Measurements from ENCODE around the gene OVOL2. TPM values are rescaled to one million over a fixed set of nuclear protein-coding genes. Genes with fewer than 3 reads are reported as not detected.

The OVOL2 gene
- total RNA-seq, 3 donors from 2014 or later (not counting 1 experiment from before 2014, with no cell fraction given): not detected

DNA sequence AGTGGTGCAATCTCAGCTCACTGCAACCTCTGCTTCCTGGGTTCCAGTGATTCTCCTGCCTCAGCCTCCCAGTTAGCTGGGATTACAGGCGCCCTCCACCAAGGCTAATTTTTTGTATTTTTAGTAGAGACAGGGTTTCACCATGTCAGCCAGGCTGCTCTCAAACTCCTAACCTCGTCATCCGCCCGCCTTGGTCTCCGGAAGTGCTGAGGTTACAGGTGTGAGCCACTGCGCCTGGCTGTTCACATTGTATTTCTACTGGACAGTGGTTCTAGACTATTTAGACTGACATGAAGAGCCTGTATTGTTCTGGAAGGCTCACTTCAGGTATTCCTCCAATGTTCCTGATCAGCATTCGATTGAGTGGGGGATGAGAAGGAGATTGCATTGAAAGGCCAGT, 14.8 kb upstream of the OVOL2 start:
- H3K4me3 Mint-ChIP-seq: no peak overlapping the region
- no peaks in the 10 kb centered on the region for H3K9me3 Mint-ChIP-seq

GRCh38 chr20:18066421-18067333, 9.0 kb upstream of the OVOL2 start:
- H3K27me3 Mint-ChIP-seq (ENCODE audit: low read depth in 2 of 2): peaks cover 3 to 27% of the 10 kb centered on the region in 2 donors
- Histone ChIP-seq H3K9me3 (ENCODE audit: control insufficient read depth, insufficient read depth, low read length) (no peaks in the 10 kb centered on the region), H3K27me3 (ENCODE audit: control insufficient read depth, insufficient read depth, low read length) (no peaks in the 10 kb centered on the region), H3K4me1 (ENCODE audit: control insufficient read depth, insufficient read depth, low read length) (no peaks in the 10 kb centered on the region), H3K27ac (ENCODE audit: low read length) (no peak overlapping the region), H3K36me3 (ENCODE audit: control insufficient read depth, insufficient read depth, low read length) (no peaks in the 10 kb centered on the region), H3K4me3 (ENCODE audit: low read length) (no peak overlapping the region)
- 93% methylated on average over 11 of the region's 13 CpGs for WGBS (ENCODE audit: insufficient coverage)
- TF ChIP-seq, protein P1, sequence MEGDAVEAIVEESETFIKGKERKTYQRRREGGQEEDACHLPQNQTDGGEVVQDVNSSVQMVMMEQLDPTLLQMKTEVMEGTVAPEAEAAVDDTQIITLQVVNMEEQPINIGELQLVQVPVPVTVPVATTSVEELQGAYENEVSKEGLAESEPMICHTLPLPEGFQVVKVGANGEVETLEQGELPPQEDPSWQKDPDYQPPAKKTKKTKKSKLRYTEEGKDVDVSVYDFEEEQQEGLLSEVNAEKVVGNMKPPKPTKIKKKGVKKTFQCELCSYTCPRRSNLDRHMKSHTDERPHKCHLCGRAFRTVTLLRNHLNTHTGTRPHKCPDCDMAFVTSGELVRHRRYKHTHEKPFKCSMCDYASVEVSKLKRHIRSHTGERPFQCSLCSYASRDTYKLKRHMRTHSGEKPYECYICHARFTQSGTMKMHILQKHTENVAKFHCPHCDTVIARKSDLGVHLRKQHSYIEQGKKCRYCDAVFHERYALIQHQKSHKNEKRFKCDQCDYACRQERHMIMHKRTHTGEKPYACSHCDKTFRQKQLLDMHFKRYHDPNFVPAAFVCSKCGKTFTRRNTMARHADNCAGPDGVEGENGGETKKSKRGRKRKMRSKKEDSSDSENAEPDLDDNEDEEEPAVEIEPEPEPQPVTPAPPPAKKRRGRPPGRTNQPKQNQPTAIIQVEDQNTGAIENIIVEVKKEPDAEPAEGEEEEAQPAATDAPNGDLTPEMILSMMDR (IDR thresholded peaks at IDR 0.05): no peak
- H3K36me3 Mint-ChIP-seq: no peaks in the 10 kb centered on the region
- no peaks in the 10 kb centered on the region for H3K4me1 Mint-ChIP-seq
- no peaks in the 10 kb centered on the region for H3K9me3 Mint-ChIP-seq
- no peak overlapping the region for H3K27ac Mint-ChIP-seq
- no peak overlapping the region for H3K4me3 Mint-ChIP-seq
- ATAC-seq: no peak
- peak in 1 of 2 donors; percentile 10 for DNase-seq
- intact Hi-C loops (cut with micrococcal nuclease): no loop called here

More for the DNA sequence above, 14.8 kb upstream of the OVOL2 start:
- no peak for ATAC-seq
- no peaks in the 10 kb centered on the region for H3K36me3 ChIP-seq (ENCODE audit: control insufficient read depth, insufficient read depth, low read length)
- TF ChIP-seq, protein P1 (IDR thresholded peaks at IDR 0.05): no peak
- Mint-ChIP-seq H3K4me1 (no peaks in the 10 kb centered on the region), H3K36me3 (no peaks in the 10 kb centered on the region), H3K27ac (no peak overlapping the region), H3K27me3 (ENCODE audit: low read depth in 2 of 2) (peaks cover 11 to 17% of the 10 kb centered on the region in 2 donors)
- no peaks in the 10 kb centered on the region for H3K27me3 ChIP-seq (ENCODE audit: control insufficient read depth, insufficient read depth, low read length)
- intact Hi-C loops (cut with micrococcal nuclease): no loop called here
- no peaks in the 10 kb centered on the region for H3K4me1 ChIP-seq (ENCODE audit: control insufficient read depth, insufficient read depth, low read length)
- H3K9me3 ChIP-seq (ENCODE audit: control insufficient read depth, insufficient read depth, low read length): no peaks in the 10 kb centered on the region
- WGBS (ENCODE audit: insufficient coverage): 91% methylated on average over 7 of the region's 7 CpGs
- no peak for DNase-seq
- no peak overlapping the region for H3K27ac ChIP-seq (ENCODE audit: low read length)
- H3K4me3 ChIP-seq (ENCODE audit: low read length): no peak overlapping the region

DNA sequence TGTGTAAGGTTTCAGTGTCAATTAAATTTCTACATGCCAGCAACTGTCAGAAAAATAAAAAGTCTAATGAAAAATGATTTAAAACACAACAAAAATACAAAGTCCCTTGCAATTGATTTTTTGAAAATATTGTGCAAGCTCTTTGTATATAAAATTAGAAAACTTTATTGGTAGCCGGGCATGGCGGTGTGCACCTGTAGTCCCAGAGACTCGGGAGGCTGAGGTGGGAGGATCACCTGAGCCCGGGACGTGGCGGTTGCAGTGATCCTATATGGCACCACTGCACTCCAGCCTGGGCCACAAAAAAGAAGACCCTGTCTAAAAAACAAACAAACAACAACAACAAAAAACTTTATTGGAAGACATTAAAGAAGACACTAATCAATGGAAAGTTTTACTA, 6.0 kb upstream of the OVOL2 start:
- no peak overlapping the region for H3K4me3 ChIP-seq (ENCODE audit: low read length)
- TF ChIP-seq, protein P1 (IDR thresholded peaks at IDR 0.05): no peak
- Mint-ChIP-seq H3K9me3 (no peaks in the 10 kb centered on the region), H3K36me3 (peaks cover 6% of the 10 kb centered on the region), H3K27me3 (ENCODE audit: low read depth in 2 of 2) (peaks cover 11 to 42% of the 10 kb centered on the region in 2 donors), H3K4me1 (no peaks in the 10 kb centered on the region), H3K4me3 (no peak overlapping the region), H3K27ac (no peak overlapping the region)
- peaks cover 13% of the 10 kb centered on the region for H3K27me3 ChIP-seq (ENCODE audit: control insufficient read depth, insufficient read depth, low read length)
- no peak for DNase-seq
- ATAC-seq: no peak
- H3K9me3 ChIP-seq (ENCODE audit: control insufficient read depth, insufficient read depth, low read length): no peaks in the 10 kb centered on the region
- H3K4me1 ChIP-seq (ENCODE audit: control insufficient read depth, insufficient read depth, low read length): no peaks in the 10 kb centered on the region
- intact Hi-C loops (cut with micrococcal nuclease): no loop called here
- 95% methylated on average over 6 of the region's 6 CpGs for WGBS (ENCODE audit: insufficient coverage)
- H3K27ac ChIP-seq (ENCODE audit: low read length): no peak overlapping the region
- H3K36me3 ChIP-seq (ENCODE audit: control insufficient read depth, insufficient read depth, low read length): no peaks in the 10 kb centered on the region
